HG03025 (cell line): ENCODE data around the gene KAZALD1.
"Not testable (repeated sequence)": the region's sequence is repeated elsewhere in the genome, so short reads cannot be mapped to it uniquely, and the experiment has no call there.

Source experiments
- ATAC-seq: cut with Tn5 transposase; IDR thresholded peaks from one replicate; pipeline ENCODE4 v1.9.1; 2021; ENCODE audit warnings: mild to moderate bottlenecking, moderate library complexity; ENCODE audit not compliant: unreplicated experiment, low FRiP score

KAZALD1 gene

GRCh38 chr10:101029520-101030295 is 32.1 kb upstream of the KAZALD1 start:
- no peak for ATAC-seq

GRCh38 chr10:101030496-101031127 is 31.2 kb upstream of the KAZALD1 start:
- ATAC-seq: no peak

- peak; percentile 81 for ATAC-seq
These were observed 30.5 kb upstream of the KAZALD1 start, which contains the start of the genes PDZD7 and SFXN3 for GRCh38 chr10:101031128-101031795. TSS of gene PDZD7 (minus strand) at chr10:101031129. CDS start at chr10:101030219, 910 bp downstream. TSS of gene SFXN3 (plus strand) at chr10:101031234. CDS start at chr10:101034695, 3,461 bp downstream.

GRCh38 chr10:101031796-101032636 is 29.8 kb upstream of the KAZALD1 start:
- ATAC-seq: no peak

- ATAC-seq: no peak
These were observed 29.1 kb upstream of the KAZALD1 start for GRCh38 chr10:101032637-101033224.

GRCh38 chr10:101033276-101033675 is 28.5 kb upstream of the KAZALD1 start:
- ATAC-seq: no peak

GRCh38 chr10:101034404-101034803 is 27.4 kb upstream of the KAZALD1 start:
- ATAC-seq: not testable (repeated sequence)

GRCh38 chr10:101035314-101035713 is 26.5 kb upstream of the KAZALD1 start:
- no peak for ATAC-seq

- ATAC-seq: no peak
These were observed 25.7 kb upstream of the KAZALD1 start for GRCh38 chr10:101035916-101036702.

GRCh38 chr10:101036726-101037125 is 25.1 kb upstream of the KAZALD1 start:
- no peak for ATAC-seq

GRCh38 chr10:101038484-101038883 is 23.3 kb upstream of the KAZALD1 start:
- no peak for ATAC-seq

GRCh38 chr10:101040061-101040460 is 21.7 kb upstream of the KAZALD1 start:
- no peak for ATAC-seq

GRCh38 chr10:101040851-101041250 is 20.9 kb upstream of the KAZALD1 start:
- no peak for ATAC-seq

GRCh38 chr10:101041252-101041761 is 20.5 kb upstream of the KAZALD1 start:
- peak; percentile 51 for ATAC-seq

GRCh38 chr10:101042118-101042517 is 19.7 kb upstream of the KAZALD1 start:
- no peak for ATAC-seq

GRCh38 chr10:101042667-101043362 is 19.0 kb upstream of the KAZALD1 start:
- ATAC-seq: peak; percentile 89

- ATAC-seq: no peak
These were observed 18.5 kb upstream of the KAZALD1 start for GRCh38 chr10:101043363-101043707.

- no peak for ATAC-seq
These were observed 17.7 kb upstream of the KAZALD1 start for GRCh38 chr10:101044117-101044516.
